AG04450 (cell line): ENCODE results near the gene CHAT. TPM values are rescaled to one million over a fixed set of nuclear protein-coding genes. Genes with fewer than 3 reads are reported as not detected.

ENCODE experiments used
- CTCF ChIA-PET: fragments of 300-600, 350-600 bp; formaldehyde crosslinking; extraction: SDS; loops from one replicate; lab custom pipeline; 2022; ENCODE audit warnings: antibody characterized with exemption, inconsistent platforms; lab: Charles Lee
- POLR2A ChIA-PET: fragments of 350-600 bp; formaldehyde crosslinking; extraction: SDS; loops from one replicate; lab custom pipeline; 2021; ENCODE audit warnings: antibody characterized with exemption, inconsistent platforms; lab: Yijun Ruan, JAX
- DNase-seq: peaks from one replicate; pipeline ENCODE4 v3.0.0-alpha.2; 2011; ENCODE audit warnings: low read depth, low spot score
- H3K27ac ChIP-seq: one replicate; pipeline ENCODE4 v1.5.1; 2012; ENCODE audit warnings: low read depth, low read length, control low read depth
- H3K27me3 ChIP-seq: one replicate; pipeline ENCODE4 v1.6.0; 2012; ENCODE audit warnings: low read length; ENCODE audit not compliant: control insufficient read depth, insufficient read depth
- H3K4me3 ChIP-seq: 2 replicates; pipeline ENCODE4 v1.5.1; 2011; ENCODE audit warnings: mild to moderate bottlenecking, low read depth, low read length, control low read depth
- H3K9me3 ChIP-seq: 2 replicates; pipeline ENCODE4 v1.5.1; 2012; ENCODE audit warnings: low read length; ENCODE audit not compliant: control insufficient read depth, insufficient read depth
- polyA plus RNA-seq: library from polyadenylated mRNA; depleted of rRNA; stranded (reverse); fragments of >200 nt; gene quantifications from 2 replicates; pipeline ENCODE4 v1.2.3, GENCODE V29; 2011
- TF ChIP-seq, protein P1 (sequence below): IDR thresholded peaks from 2 replicates; pipeline ENCODE4 v1.5.1; 2011; ENCODE audit warnings: low read depth, low read length, control low read depth, inconsistent platforms

CHAT gene
- polyA plus RNA-seq, 1 experiment, result not detected

DNA sequence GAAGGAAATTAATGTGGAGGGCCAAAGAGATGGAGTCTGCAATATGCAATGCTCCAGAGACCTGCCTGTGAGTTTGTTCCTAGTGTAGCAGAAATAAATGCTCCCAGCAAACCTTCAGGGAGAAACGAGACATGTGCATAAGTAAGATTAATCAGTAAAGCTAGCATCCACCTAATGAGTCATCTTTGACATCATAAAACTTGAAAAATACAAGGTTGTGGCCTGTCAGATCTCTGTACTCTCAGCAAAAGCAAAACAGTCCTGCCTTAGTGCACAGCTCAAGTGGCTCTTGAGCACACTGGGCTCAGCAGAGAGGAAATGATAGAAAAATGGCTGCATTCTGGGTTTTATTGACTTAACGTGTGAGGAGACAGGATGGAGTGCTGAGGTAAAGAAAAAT lies 42.4 kb upstream of the CHAT start:
- no peaks in the 10 kb centered on the region for H3K27me3 ChIP-seq
- H3K4me3 ChIP-seq, result no peak overlapping the region
- POLR2A ChIA-PET, result no interaction called here
- CTCF ChIA-PET, result interaction anchor here (0.9 kb wide), 2 partner anchors 19 to 22 kb away, joined by 3 read pairs; no protein-coding TSS in a partner anchor
- no peak overlapping the region for H3K27ac ChIP-seq
- TF ChIP-seq, protein P1, sequence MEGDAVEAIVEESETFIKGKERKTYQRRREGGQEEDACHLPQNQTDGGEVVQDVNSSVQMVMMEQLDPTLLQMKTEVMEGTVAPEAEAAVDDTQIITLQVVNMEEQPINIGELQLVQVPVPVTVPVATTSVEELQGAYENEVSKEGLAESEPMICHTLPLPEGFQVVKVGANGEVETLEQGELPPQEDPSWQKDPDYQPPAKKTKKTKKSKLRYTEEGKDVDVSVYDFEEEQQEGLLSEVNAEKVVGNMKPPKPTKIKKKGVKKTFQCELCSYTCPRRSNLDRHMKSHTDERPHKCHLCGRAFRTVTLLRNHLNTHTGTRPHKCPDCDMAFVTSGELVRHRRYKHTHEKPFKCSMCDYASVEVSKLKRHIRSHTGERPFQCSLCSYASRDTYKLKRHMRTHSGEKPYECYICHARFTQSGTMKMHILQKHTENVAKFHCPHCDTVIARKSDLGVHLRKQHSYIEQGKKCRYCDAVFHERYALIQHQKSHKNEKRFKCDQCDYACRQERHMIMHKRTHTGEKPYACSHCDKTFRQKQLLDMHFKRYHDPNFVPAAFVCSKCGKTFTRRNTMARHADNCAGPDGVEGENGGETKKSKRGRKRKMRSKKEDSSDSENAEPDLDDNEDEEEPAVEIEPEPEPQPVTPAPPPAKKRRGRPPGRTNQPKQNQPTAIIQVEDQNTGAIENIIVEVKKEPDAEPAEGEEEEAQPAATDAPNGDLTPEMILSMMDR, result no peak
- DNase-seq, result no peak
- peaks cover 9% of the 10 kb centered on the region; the same call in 1 of the 2 replicates for H3K9me3 ChIP-seq

DNA sequence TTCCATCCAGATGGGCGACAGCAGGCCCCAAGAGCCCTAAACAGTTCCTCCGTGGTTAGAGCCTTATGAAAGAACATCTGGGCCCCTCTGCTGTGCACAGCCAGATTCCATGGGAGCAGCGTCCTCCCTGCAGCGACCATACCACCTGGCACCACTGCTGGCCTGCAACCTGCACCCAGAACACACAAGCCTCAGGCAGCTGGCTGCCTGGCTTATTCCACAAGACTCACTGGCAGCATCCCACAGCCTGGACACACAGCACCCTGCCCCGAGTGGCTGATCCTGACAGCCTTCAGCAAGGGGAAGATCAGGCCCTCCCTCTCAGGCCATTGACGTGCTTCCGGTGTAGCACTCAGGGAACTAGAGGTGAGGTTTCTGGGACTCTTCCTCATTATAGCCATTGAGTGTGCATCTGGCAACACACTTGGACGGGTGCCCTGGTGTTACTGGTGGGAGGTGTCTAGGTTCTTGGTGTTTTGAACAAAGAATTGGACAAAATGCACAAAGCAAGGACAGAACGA lies 41.2 kb upstream of the CHAT start:
- ChIA-PET POLR2A (no interaction called here), CTCF (no interaction called here)
- DNase-seq, result no peak

DNA sequence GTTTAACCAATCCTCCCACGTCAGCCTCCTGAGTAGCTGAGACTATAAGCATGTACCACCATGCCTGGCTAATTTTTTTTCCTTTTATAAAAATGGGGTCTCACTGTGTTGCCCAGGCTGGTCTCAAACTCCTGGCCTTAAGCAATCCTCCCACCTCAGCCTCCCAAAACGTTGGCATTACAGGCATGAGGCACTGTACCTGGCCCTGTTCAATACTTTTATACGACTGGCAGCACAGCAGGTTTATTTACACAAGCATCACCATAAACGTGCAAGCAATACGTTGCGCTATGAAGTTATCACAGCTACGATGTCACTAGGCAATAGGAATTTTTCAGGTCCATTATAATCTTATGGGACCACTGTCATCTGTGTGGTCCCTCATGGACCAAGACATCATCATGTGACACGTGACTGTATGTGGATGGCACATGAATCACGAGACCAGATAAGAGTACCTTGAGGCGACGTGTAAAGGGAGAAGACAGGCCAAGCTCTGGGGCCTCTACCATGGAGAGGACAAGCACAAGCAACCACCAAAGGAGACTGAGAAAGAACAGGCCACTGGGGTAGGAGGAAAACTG lies 38.3 kb upstream of the CHAT start:
- Histone ChIP-seq H3K27me3 (no peaks in the 10 kb centered on the region), H3K27ac (no peak overlapping the region), H3K9me3 (no peaks in the 10 kb centered on the region), H3K4me3 (no peak overlapping the region)
- TF ChIP-seq, protein P1, result no peak
- CTCF ChIA-PET, result interaction anchor here (1.0 kb wide), 1 partner anchor 18 kb away, joined by 3 read pairs; no protein-coding TSS in a partner anchor
- POLR2A ChIA-PET, result no interaction called here
- DNase-seq, result no peak

More for the DNA sequence above, 41.2 kb upstream of the CHAT start:
- no peaks in the 10 kb centered on the region for H3K27me3 ChIP-seq
- TF ChIP-seq, protein P1, result no peak
- H3K9me3 ChIP-seq, result peaks cover 9% of the 10 kb centered on the region; the same call in 1 of the 2 replicates
- no peak overlapping the region for H3K27ac ChIP-seq
- H3K4me3 ChIP-seq, result no peak overlapping the region

DNA sequence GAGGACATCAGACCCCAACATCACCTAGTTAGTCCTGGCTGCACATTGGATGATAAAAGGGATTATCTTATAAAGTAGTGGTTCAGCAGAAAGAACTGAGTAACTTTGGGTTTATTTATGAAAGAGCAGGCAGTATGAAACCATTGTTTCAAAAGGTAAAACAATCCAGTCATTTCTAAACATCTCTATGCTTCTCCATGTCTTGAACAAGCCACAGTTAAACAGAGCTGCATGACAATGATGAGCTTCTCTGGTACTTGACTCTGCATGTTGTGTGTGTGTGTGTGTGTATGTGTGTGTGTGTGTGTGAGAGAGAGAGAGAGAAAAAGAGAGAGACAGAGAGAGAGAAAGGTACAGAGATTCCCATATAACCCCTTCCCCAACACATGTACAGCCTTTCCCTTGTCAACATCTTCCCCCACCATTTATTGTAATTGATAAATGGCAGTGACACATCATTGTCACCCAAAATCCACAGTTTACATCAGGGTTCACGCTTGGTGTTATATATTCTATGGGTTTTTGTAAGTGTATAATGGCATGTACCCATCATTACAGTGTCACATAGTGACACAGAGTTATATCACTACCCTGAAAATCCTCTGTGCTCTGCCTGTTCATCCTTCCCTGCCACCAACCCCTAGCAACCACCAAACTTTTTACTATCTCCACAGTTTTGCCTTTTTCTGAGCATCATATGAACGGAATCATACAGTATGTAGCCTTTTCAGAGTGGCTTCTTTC lies 36.5 kb upstream of the CHAT start:
- POLR2A ChIA-PET, result no interaction called here
- no peaks in the 10 kb centered on the region for H3K27me3 ChIP-seq
- TF ChIP-seq, protein P1, result no peak
- no peak overlapping the region for H3K27ac ChIP-seq
- no peak for DNase-seq
- no peak overlapping the region for H3K4me3 ChIP-seq
- H3K9me3 ChIP-seq, result no peaks in the 10 kb centered on the region
- CTCF ChIA-PET, result interaction anchor here (1.7 kb wide), 1 partner anchor 17 kb away, joined by 10 read pairs; no protein-coding TSS in a partner anchor

DNA sequence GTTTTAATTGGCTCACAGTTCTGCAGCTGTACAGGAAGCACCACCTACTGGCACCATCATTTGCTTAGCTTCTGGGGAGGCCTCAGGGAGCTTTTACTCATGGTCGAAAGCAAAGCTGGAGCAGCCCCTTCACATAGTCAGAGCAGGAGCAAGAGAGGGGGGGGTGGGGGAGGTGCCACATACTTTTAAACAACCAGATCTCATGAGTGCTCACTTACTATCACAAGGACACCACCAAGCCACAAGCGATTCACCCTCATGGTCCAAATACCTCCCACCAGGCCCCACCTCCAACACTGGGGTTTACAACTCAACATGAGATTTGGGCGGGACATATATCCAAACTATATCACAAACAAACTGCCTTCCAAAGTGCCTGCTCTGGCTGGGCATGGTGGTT lies 35.4 kb upstream of the CHAT start:
- TF ChIP-seq, protein P1, result no peak
- DNase-seq, result no peak
- POLR2A ChIA-PET, result no interaction called here
- Histone ChIP-seq H3K27ac (no peak overlapping the region), H3K27me3 (no peaks in the 10 kb centered on the region), H3K4me3 (no peak overlapping the region), H3K9me3 (no peaks in the 10 kb centered on the region)
- CTCF ChIA-PET, result interaction anchor here (1.7 kb wide), 1 partner anchor 16 kb away, joined by 10 read pairs; no protein-coding TSS in a partner anchor
